GM23338 (cell line): ENCODE data around the gene ZSCAN30. TPM values are rescaled to one million over a fixed set of nuclear protein-coding genes. Genes with fewer than 3 reads are reported as not detected.

Experiments
- polyA plus RNA-seq: library from polyadenylated mRNA; unstranded; fragments of >200 nt; fragmentation: Nextera tagmentation; extraction: Ambion mirVana; gene quantifications from 2 replicates; pipeline ENCODE4 v1.2.1, GENCODE V29; 2016
- total RNA-seq: library from RNA; depleted of rRNA; stranded (reverse); fragments of >200 nt; shearing (Covaris generic); gene quantifications from 2 replicates; pipeline ENCODE4 v1.2.3, GENCODE V29; 2014; rRNA removed

ZSCAN30 gene
- total and polyA plus RNA-seq, 2 experiments from 2014 or later: 12.3 to 21.8 TPM

Other genes with a start within 250 kb of the ZSCAN30 start
- 33.9 and 40.4 TPM in 2 replicates for gene MAPRE2, start 248.8 kb downstream of the ZSCAN30 start, total RNA-seq
- 17.8 and 19.0 TPM in 2 replicates for gene MAPRE2, start 248.8 kb downstream of the ZSCAN30 start, polyA plus RNA-seq
- 47.6 and 48.6 TPM in 2 replicates for gene ZNF397, start 49.2 kb downstream of the ZSCAN30 start, total RNA-seq
- gene ZNF397, start 49.2 kb downstream of the ZSCAN30 start, polyA plus RNA-seq: 19.1 and 20.7 TPM in 2 replicates
- gene ZNF24, start 54.2 kb upstream of the ZSCAN30 start, total RNA-seq: 50.8 and 52.4 TPM in 2 replicates
- gene ZNF24, start 54.2 kb upstream of the ZSCAN30 start, polyA plus RNA-seq: 57.9 and 75.2 TPM in 2 replicates
- gene ZNF396, start 87.1 kb upstream of the ZSCAN30 start, total RNA-seq: 0.31 and 0.85 TPM in 2 replicates
- gene ZNF396, start 87.1 kb upstream of the ZSCAN30 start, polyA plus RNA-seq: 0.36 and 0.52 TPM in 2 replicates
- 16.3 and 22.6 TPM in 2 replicates for gene INO80C, start 207.7 kb upstream of the ZSCAN30 start, total RNA-seq
- gene INO80C, start 207.7 kb upstream of the ZSCAN30 start, polyA plus RNA-seq: 52.3 and 52.8 TPM in 2 replicates